Activated CD4-positive, CD25-positive, alpha-beta regulatory T cell treated with anti-CD3 and anti-CD28 coated beads, Interleukin-2, amount 50 U/mL, for 16 hours (primary cell): ENCODE results near the gene PREX1.
"Not testable (repeated sequence)": the region's sequence is repeated elsewhere in the genome, so short reads cannot be mapped to it uniquely, and the experiment has no call there.

Experiments
- DNase-seq: peaks from one replicate; pipeline ENCODE4 v3.0.0-alpha.2; 2020; ENCODE audit warnings: low read depth, low spot score

Gene PREX1, protein sequence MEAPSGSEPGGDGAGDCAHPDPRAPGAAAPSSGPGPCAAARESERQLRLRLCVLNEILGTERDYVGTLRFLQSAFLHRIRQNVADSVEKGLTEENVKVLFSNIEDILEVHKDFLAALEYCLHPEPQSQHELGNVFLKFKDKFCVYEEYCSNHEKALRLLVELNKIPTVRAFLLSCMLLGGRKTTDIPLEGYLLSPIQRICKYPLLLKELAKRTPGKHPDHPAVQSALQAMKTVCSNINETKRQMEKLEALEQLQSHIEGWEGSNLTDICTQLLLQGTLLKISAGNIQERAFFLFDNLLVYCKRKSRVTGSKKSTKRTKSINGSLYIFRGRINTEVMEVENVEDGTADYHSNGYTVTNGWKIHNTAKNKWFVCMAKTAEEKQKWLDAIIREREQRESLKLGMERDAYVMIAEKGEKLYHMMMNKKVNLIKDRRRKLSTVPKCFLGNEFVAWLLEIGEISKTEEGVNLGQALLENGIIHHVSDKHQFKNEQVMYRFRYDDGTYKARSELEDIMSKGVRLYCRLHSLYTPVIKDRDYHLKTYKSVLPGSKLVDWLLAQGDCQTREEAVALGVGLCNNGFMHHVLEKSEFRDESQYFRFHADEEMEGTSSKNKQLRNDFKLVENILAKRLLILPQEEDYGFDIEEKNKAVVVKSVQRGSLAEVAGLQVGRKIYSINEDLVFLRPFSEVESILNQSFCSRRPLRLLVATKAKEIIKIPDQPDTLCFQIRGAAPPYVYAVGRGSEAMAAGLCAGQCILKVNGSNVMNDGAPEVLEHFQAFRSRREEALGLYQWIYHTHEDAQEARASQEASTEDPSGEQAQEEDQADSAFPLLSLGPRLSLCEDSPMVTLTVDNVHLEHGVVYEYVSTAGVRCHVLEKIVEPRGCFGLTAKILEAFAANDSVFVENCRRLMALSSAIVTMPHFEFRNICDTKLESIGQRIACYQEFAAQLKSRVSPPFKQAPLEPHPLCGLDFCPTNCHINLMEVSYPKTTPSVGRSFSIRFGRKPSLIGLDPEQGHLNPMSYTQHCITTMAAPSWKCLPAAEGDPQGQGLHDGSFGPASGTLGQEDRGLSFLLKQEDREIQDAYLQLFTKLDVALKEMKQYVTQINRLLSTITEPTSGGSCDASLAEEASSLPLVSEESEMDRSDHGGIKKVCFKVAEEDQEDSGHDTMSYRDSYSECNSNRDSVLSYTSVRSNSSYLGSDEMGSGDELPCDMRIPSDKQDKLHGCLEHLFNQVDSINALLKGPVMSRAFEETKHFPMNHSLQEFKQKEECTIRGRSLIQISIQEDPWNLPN (N-terminal part only)

DNA sequence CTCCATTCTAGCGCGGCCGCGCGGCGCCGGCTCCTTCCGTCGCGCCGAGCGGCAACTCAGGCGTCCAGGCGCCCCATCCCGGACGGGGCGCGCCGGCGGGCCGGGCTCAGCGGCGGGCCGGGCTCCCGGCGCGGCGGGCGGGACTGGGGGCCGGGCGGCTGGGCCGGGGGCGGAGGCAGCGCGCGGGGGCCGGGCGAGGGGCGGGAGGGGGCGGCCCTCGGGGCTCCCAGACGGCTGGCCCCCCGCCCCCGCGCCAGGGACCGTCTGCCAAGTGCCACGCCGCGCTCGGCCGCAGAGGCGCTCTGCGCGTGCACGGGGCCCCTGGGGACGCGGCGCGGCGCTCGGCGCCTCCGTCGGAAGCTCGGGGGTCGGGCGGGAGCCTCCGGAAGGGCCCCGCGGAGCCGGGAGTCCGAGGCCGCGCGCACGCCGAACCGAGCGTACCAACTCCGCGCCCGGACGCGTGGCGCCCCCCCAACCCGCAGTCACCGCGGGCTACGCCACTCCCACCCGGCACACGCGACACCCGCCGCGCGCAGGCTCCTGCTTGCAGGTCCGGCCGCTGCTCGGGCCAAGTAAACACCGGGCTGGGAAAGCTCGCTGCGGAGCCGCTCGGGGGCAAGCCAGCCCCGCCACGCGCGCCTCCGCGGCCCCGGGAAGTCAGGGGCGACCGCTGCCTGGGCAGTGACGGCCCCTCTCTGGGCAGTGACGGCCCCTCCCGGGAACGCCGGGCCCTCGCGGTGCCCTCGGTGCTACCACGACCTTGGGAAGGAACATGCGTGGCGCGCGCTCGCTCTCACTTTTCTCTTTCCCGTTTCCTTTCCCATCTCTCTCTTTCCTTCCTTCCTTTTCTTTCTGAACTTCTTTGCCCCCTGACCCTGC, at the start of gene PREX1:
TSS of gene PREX1 (minus strand) at position 145 of the 879 bp plus-strand sequence. CDS start at position 6, 139 bp downstream.
- DNase-seq: peak; percentile 59

DNA sequence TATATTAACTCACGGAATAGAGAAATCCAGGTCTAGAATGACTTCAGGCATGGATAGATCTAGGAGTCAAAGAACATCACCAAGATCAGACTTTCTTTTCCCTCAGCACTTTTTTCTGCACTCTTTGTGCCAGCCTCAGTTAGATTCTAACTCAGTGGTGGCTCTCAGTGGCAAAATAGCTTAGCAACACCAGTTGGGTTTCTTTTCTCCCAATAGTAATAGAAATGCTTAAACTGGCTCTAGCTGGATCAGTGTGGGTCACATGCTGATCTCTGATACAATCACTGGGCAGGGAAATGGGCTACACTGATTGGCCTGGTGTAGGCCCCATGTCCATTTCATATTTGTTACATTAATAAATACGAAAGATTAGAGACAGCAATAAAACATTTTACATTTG, 49.5 kb upstream of the PREX1 start:
- DNase-seq: no peak

DNA sequence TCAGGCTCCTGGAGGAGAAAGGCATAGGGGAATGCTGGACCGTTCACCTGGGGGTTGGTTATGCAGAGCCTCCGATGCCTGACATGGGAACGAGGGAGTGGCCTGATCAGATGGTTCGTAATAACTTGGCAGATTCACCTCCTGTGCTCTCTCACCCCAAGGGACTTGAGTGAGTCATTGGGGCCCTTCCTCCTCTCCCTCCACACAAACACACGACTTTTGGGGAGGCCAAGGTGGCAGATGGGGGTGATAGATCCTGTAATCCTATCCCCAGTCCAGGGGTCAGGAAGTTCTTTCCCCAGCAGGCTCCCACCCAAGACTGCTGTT, 48.1 kb upstream of the PREX1 start:
- DNase-seq: no peak

DNA sequence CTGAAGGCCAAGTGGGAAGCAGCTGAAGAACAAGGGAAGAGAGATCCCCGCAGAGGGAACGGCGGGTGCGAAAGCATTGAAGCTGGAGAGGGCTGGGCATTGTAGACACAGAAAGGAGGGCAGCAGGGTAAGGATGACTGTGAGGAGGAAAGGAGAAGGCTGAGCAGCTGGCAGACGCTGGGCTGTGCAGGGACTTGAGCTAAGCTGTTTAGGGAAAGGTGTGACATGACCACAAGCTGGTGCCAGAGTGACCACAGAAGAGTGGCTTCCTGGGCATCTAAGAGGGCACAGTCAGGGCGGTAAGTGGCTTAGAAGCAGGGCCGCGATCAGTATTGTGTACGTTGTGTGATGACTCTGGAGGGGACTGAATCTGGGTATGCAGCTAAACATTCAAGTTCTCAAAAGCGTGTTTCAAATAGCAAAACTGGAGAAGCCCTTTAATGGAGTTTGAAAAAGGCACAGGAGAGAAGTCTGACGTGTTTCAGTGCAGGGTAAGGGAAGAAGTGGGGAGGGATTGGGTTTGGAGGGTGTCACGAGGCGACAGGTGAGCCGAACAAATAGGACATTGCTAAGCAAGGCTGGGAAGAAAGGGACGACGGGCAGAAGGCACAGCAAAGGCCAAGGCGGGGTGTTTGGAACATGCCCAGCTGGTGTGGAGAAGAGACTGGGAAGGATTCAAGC, 47.6 kb upstream of the PREX1 start:
- DNase-seq: no peak

DNA sequence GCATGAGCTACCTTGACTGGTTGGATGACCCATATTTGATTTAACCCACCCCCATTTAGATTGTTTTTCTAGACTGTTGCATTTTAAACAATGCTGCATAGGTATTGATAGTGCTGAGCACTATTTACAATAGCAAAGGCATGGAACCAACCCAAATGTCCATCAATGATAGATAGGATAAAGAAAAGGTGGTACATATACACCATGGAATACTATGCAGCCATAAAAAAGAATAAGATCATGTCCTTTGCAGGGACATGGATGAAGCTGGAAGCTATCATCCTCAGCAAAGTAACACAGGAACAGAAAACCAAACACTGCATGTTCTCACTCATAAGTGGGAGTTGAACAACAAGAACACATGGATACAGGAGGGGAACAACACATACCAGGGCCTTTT, 41.6 kb upstream of the PREX1 start:
- DNase-seq: not testable (repeated sequence)

DNA sequence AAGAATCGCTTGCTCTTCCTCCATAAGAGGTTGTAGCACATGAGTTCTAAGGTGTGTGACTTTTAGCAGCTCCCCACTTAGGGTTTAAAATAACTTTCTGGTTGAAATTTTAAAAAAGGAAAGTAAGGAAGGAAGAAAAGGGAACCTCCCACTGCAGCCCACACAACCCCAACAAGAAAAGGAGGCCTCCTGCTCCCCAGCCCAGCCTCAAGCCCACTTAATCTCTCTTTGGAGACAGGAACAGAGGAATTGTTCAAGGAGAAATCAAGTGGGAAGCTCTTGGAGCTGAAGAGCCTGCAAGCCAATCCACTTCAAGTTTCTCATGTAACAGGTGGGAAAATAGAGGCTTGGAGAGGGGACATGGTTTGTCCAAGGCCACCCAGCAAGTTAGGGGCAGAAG, 39.1 kb upstream of the PREX1 start:
- DNase-seq: no peak

DNA sequence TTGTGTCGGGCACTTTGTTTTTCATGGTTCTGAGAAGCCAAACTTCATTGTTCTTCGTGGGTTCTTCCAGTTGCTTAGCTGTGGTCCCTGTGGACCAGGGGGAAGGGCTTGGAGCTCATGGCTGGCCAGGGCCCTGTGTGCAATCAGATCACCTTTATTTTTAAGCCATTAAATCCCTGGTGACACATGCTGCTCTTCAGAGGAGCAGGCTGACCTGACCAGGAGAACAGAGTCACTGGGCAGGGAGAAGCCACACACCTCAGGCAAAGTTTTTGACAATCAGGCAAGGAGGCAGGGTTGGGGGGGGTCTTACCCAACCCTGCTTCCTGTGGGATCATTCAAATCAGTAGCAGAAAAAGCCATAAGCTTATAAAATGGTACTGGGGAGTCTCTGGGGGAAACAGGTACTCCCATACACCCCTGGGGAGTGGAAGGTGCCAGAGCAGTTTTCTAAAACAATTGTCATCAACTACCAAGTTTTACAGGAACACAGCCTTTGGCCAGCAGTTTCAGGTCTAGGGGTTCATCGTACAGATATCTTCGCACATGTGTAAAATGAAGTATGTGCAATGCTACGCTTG, 37.0 kb upstream of the PREX1 start:
- no peak for DNase-seq

DNA sequence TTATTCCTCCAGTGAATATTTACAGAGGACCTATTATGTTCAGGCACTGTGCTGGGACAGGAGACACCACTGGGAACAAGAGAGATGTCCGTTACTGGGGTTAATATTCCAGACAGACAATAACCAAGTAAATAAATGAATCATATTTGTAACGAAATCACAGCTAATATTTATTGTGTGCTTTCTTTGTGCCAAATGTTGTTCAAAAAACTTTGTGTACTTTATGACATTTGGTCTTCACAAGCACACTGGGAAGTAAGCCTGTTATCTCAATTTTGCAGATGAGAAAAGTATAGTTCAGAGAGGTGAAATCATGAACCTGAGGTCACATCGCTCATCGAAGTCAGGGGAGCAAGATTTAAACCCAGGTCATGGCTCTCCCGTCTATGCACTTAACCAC, 36.5 kb upstream of the PREX1 start:
- no peak for DNase-seq

DNA sequence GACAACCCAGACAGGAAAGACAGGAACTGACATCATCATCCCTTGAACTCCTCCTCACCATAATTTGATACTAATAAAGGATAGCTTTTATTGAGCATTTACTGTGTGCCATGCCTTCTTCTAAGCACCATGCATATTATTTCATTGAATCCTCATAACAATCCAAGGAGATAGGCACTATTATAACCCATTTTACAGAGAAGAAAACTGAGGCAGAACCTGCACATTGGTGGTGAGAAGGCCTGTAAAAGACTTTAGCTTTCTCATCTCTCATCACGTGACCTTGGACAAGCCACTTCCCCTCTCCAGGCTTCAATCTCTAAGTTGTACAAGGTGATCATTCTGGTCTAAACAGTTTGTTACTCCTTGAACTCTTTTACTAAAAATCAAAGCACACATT, 34.5 kb upstream of the PREX1 start:
- no peak for DNase-seq

DNA sequence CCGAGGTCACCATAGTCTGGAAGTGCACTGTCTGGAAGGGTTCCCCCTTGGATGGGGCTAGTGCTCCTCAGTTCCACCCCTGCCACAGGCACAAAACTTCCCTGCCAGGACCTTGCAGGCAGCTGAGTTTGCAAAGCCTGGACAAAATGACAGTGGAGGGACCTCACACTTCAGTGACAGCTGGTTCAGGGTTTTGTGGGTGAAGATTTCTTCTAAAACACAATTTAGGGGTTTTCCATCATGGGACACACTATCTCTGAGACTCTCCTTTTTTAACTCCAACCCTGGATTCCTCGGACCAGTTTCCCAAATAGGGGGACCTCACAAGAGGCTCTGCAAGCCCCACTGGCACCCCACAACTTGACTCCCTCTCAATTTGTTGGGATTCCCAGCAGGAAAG, 33.6 kb upstream of the PREX1 start:
- DNase-seq: no peak

DNA sequence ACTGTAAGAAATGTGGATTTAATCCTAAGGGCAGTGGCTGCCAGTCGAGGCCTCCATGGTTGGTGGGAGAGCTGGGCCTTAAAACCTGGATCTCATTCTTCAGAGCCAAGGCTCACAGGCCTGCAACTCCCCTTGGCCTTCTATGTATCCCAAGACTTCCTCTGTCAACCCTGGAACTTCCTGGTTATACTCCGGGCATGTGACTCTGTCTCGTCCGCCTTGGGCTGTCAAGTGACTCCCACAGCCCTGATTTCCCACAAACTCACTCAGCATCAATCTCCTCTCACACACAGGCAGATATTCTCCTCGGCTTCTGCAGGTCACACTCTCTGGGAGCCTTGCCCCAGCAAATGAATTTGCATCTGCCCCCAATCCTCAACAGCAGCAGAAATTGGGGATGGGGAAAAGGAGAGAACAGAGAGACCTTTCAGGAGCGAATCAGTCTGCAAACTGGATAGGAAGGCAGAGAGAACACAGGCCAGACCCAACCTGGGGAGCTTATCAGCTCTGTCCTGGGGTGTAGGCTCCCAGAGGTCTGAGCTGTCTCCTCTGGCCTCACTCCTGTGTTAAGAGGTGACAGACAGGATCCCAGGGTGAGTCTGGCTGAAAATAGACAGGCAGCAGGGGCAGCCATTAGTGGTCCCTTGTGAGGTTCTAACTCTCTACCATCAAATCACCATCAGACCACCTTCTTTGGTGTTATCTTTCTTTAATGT, 30.4 kb upstream of the PREX1 start:
- DNase-seq: no peak

DNA sequence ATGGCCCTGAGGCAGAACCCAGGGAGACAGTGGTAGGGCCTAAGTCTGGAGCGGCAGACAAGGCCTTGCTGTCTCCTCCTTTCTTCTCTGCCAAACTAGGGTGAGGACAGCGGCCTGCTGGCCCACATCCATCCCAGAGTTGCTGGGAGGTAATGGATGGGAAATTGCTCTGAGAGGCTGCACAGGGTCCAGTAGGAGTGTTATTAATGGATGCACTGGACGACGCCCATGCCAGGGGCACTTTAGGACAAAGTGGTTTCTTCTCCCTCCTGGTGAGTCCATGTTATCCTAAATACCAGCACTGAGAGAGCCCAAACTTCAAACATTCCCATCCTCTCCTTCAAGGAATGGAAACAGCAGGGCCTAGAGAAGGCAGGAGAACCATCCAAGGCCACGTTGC, 28.3 kb upstream of the PREX1 start:
- no peak for DNase-seq

DNA sequence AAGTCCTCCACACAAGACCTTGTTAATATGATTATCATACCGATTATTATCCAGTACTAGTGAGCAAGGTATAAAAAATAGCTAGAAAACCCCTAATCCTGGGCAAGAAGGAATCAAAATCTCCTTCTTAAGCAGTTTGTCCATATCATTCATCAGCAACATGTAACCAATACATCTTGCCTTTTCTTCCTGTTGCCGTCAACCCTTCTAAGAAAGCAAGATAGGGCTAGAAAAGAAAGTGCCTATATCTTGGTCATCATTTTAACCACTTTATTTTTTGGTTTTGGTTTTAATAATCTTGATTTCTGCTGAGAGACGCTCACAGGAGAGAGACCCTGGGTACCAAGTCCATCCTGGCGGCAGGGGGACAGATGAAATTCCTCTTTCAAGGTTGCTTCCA, 27.2 kb upstream of the PREX1 start:
- no peak for DNase-seq

DNA sequence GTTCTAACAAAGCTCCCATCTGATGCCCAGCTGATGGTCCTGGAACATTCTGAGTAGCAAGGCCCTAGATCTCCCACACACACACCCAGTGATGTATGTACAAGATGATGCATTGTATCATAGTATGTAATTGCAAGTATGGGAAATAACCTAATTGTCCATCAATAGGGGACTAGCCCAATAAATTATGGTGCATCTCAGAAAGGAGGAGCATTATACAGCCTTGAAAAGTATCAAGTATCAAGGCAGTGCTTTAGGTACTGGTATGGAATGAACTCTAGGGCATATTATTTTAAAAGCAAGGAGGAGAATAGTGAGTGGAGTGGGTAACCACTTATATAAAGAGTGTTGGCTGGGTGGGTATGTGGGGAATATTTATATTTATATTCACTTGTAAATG, 24.8 kb upstream of the PREX1 start:
- no peak for DNase-seq

DNA sequence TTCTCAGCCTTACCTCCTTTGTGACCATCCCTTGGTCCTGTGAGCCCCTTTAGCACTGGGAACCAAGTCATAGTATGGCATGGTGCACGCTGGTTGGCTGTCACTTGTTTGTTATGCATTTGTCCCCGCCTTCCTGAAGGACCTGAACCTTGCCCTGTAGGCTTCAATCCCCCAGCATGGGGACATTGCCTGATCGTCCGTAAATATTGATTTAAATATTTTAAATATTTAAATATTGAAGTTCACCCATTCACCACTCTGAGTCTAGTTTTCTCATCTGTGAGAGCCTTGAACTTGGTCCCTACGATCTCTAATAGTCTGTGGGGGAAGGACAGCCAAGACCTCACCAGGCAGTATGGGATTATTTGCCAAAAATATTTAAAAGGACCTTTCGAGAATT, 23.8 kb upstream of the PREX1 start:
- no peak for DNase-seq

DNA sequence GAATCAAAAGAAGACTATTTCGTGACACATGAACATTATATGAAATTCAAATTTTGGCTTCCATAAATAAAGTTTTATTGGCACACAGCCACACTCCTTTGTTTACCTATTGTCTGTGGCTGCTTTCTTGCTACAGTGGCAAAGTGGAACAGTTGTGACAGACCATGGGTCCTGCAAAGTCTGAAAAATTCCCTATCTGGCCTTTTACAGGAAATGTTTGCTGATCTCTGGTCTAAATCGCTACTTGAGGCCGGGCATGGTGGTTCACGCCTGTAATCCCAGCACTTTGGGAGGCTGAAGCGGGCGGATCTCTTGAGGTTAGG, 23.1 kb upstream of the PREX1 start:
- DNase-seq: no peak

DNA sequence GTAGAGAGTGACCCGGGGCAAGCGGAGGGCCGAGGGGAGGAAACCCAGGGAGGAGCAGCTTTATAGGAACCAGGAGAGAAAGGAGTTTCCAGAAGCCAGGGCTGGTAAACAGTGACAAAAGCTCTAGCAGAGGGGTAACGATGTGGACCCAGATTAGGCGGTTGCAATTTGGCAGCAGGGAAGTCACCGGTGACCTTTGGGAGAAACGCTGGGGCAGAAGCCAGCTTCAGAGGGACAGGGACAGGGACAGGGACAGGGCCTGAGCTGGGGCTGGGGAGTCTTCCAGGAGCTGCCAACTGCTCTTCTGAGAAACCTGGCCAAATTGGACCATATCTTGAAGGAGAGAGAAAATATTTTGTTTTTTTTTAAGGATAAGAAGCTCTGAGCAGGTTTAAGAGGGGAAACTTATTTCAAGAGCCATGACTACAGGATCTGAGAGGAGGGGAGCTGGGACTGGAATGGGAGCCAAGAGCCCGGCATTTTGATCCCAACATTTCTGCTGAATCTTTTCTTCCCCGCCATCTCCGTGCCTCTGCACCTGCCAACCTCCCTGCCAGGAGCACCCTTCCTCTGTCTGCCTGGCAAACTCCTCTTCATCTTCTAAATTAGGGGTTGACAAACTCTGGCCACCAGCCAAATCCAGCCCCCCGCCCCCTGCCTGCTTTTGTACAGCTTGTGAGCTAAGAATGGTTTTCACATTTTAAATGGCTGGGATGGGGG, 22.6 kb upstream of the PREX1 start:
- no peak for DNase-seq

DNA sequence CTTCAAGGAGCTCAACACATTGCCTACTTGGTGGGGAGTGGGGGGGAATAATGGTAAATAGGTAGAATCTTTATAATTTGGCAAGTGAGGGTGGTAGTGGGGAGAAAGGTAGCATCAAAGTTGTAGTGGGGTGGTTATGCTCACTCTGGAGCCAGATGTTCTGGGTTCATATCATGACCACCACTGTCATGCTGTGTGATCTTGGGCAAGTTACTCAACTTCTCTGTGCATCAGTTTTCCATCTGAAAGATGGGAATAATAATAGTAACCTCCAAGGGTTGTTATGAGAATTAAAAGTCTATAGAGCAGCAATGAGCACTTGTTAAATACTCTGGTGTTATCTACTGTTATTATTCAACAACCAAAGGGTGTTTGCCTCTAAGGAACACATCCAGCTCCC, 22.0 kb upstream of the PREX1 start:
- no peak for DNase-seq

DNA sequence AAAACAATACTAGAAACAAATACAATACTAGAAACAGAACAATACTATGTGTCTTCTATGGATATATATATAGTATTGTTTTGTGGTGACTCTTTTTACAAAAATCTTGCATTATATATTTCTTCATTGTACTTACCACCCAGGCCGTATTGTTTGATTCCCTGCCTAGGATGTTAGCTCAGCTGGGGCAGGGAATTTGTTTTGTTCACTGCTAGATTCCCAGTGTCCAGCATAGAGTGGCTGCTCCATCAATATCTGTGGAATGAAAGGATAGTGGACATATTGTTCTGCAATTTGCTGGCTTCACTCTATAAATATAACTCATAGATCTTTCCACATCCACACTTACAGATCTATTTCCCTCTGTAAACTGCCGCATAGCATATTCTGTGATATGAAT, 21.5 kb upstream of the PREX1 start:
- no peak for DNase-seq
